Activated CD8-positive, alpha-beta memory T cell treated with anti-CD3 and anti-CD28 coated beads for 24 hours (primary cell): ENCODE results near the gene MYO1E.
"Not testable (repeated sequence)": the region's sequence is repeated elsewhere in the genome, so short reads cannot be mapped to it uniquely, and the experiment has no call there.

Source experiments
- DNase-seq: peaks from one replicate; pipeline ENCODE4 v3.0.0-alpha.2; 2020

The MYO1E gene

GRCh38 chr15:59347915-59348314, 24.8 kb downstream of the MYO1E start:
- no peak for DNase-seq

- DNase-seq, result no peak
Measured at GRCh38 chr15:59346951-59347350, 25.7 kb downstream of the MYO1E start.

GRCh38 chr15:59345326-59345725, 27.3 kb downstream of the MYO1E start:
- no peak for DNase-seq

GRCh38 chr15:59344311-59344710, 28.4 kb downstream of the MYO1E start:
- DNase-seq, result no peak

GRCh38 chr15:59340325-59340724, 32.3 kb downstream of the MYO1E start:
- no peak for DNase-seq

GRCh38 chr15:59339252-59339672, 33.4 kb downstream of the MYO1E start:
- no peak for DNase-seq

- no peak for DNase-seq
Measured at GRCh38 chr15:59338414-59338813, 34.3 kb downstream of the MYO1E start.

GRCh38 chr15:59336725-59337124, 35.9 kb downstream of the MYO1E start:
- not testable (repeated sequence) for DNase-seq

- DNase-seq, result no peak
Measured at GRCh38 chr15:59335207-59335786, 37.4 kb downstream of the MYO1E start.

GRCh38 chr15:59334076-59334415, 38.6 kb downstream of the MYO1E start:
- DNase-seq, result no peak

GRCh38 chr15:59333401-59334075, 39.1 kb downstream of the MYO1E start:
- no peak for DNase-seq

- DNase-seq, result no peak
Measured at GRCh38 chr15:59332009-59332408, 40.7 kb downstream of the MYO1E start.

- DNase-seq, result no peak
Measured at GRCh38 chr15:59330649-59331048, 42.0 kb downstream of the MYO1E start.

- no peak for DNase-seq
Measured at GRCh38 chr15:59329570-59330350, 42.9 kb downstream of the MYO1E start.

- DNase-seq, result no peak
Measured at GRCh38 chr15:59329091-59329490, 43.6 kb downstream of the MYO1E start.

GRCh38 chr15:59327942-59328341, 44.7 kb downstream of the MYO1E start:
- no peak for DNase-seq

- no peak for DNase-seq
Measured at GRCh38 chr15:59326856-59327255, 45.8 kb downstream of the MYO1E start.

GRCh38 chr15:59322056-59322759, 50.5 kb downstream of the MYO1E start:
- no peak for DNase-seq

- DNase-seq, result no peak
Measured at GRCh38 chr15:59321000-59321689, 51.5 kb downstream of the MYO1E start.

- DNase-seq, result no peak
Measured at GRCh38 chr15:59317211-59317610, 55.5 kb downstream of the MYO1E start.

- DNase-seq, result no peak
Measured at GRCh38 chr15:59315914-59316451, 56.7 kb downstream of the MYO1E start.

- DNase-seq, result no peak
Measured at GRCh38 chr15:59313641-59314332, 58.9 kb downstream of the MYO1E start.
